ENCODE results near the gene CYB561D2.

Gene CYB561D2

GRCh38 chr3:50354850-50355249 lies 4.2 kb downstream of the CYB561D2 start:
- no peak for TF ChIP-seq ZFP30 (CRISPR knock-in tag; IDR thresholded peaks at IDR 0.05)
- ATAC-seq = no peak

GRCh38 chr3:50355829-50356552 lies 5.3 kb downstream of the CYB561D2 start:
- ATAC-seq = no peak
- TF ChIP-seq OSR1 (CRISPR knock-in tag; IDR thresholded peaks at IDR 0.05) = no peak
- TF ChIP-seq ZFP3 (CRISPR knock-in tag; IDR thresholded peaks at IDR 0.05) = no peak
- TF ChIP-seq CSRNP3 (CRISPR knock-in tag; IDR thresholded peaks at IDR 0.05) = no peak
- TF ChIP-seq ZNF565 (CRISPR knock-in tag; conservative IDR thresholded peaks at IDR 0.05; ENCODE audit: low read depth) = no peak
- TF ChIP-seq PPARA (CRISPR knock-in tag; IDR thresholded peaks at IDR 0.05; ENCODE audit: borderline replicate concordance) = no peak
- TF ChIP-seq GLIS3 (CRISPR knock-in tag; IDR thresholded peaks at IDR 0.05) = no peak
- no peak for TF ChIP-seq TCF4 (CRISPR knock-in tag; IDR thresholded peaks at IDR 0.05; ENCODE audit: borderline replicate concordance)
- TF ChIP-seq CSDC2 (CRISPR knock-in tag; IDR thresholded peaks at IDR 0.05) = no peak
- no peak for TF ChIP-seq BACH2 (CRISPR knock-in tag; IDR thresholded peaks at IDR 0.05; ENCODE audit: borderline replicate concordance)
- TF ChIP-seq POU6F1 (CRISPR knock-in tag; IDR thresholded peaks at IDR 0.05; ENCODE audit: borderline replicate concordance, low read depth) = no peak
- no peak for TF ChIP-seq ISL1 (CRISPR knock-in tag; IDR thresholded peaks at IDR 0.05)
- no peak for TF ChIP-seq TSHZ2 (CRISPR knock-in tag; IDR thresholded peaks at IDR 0.05)

GRCh38 chr3:50356553-50356952 lies 5.9 kb downstream of the CYB561D2 start:
- TF ChIP-seq CSDC2 (CRISPR knock-in tag; IDR thresholded peaks at IDR 0.05) = no peak
- TF ChIP-seq ZNF565 (CRISPR knock-in tag; conservative IDR thresholded peaks at IDR 0.05; ENCODE audit: low read depth) = no peak
- TF ChIP-seq ZNF70 (CRISPR knock-in tag; IDR thresholded peaks at IDR 0.05) = no peak
- TF ChIP-seq CREB5 (CRISPR knock-in tag; IDR thresholded peaks at IDR 0.05; ENCODE audit: low read depth) = no peak
- TF ChIP-seq TOX (CRISPR knock-in tag; IDR thresholded peaks at IDR 0.05; ENCODE audit: borderline replicate concordance) = no peak
- no peak for TF ChIP-seq ZFP30 (CRISPR knock-in tag; IDR thresholded peaks at IDR 0.05)
- no peak for TF ChIP-seq ZC3H10 (CRISPR knock-in tag; IDR thresholded peaks at IDR 0.05)
- no peak for TF ChIP-seq RARB (CRISPR knock-in tag; IDR thresholded peaks at IDR 0.05)
- no peak for TF ChIP-seq ESRRG (CRISPR knock-in tag; IDR thresholded peaks at IDR 0.05)
- TF ChIP-seq TCF4 (CRISPR knock-in tag; IDR thresholded peaks at IDR 0.05; ENCODE audit: borderline replicate concordance) = no peak
- no peak for TF ChIP-seq ISL1 (CRISPR knock-in tag; IDR thresholded peaks at IDR 0.05)
- no peak for TF ChIP-seq PPARA (CRISPR knock-in tag; IDR thresholded peaks at IDR 0.05; ENCODE audit: borderline replicate concordance)
- no peak for TF ChIP-seq OSR1 (CRISPR knock-in tag; IDR thresholded peaks at IDR 0.05)
- TF ChIP-seq BACH2 (CRISPR knock-in tag; IDR thresholded peaks at IDR 0.05; ENCODE audit: borderline replicate concordance) = no peak
- TF ChIP-seq ZFP3 (CRISPR knock-in tag; IDR thresholded peaks at IDR 0.05) = no peak
- no peak for TF ChIP-seq CSRNP3 (CRISPR knock-in tag; IDR thresholded peaks at IDR 0.05)
- no peak for TF ChIP-seq ARNTL (CRISPR knock-in tag; IDR thresholded peaks at IDR 0.05; ENCODE audit: borderline replicate concordance, low read depth)
- TF ChIP-seq ZNF8 (CRISPR knock-in tag; IDR thresholded peaks at IDR 0.05) = no peak
- TF ChIP-seq SNAI2 (CRISPR knock-in tag; IDR thresholded peaks at IDR 0.05) = no peak
- no peak for ATAC-seq
